Epithelial cell of esophagus (primary cell): Measurements from ENCODE around the gene ADAD2.

Experiments
- DNase-seq: peaks from one replicate; pipeline ENCODE4 v3.0.0; 2010; ENCODE audit warnings: low read depth
- H3K4me3 ChIP-seq: 2 replicates; pipeline ENCODE4 v1.5.1; 2011; ENCODE audit warnings: mild to moderate bottlenecking, low read length, control low read depth
- CTCF ChIP-seq: IDR thresholded peaks from 2 replicates; pipeline ENCODE4 v1.5.1; 2011; ENCODE audit warnings: low read depth, mild to moderate bottlenecking, low read length, control low read depth, inconsistent platforms; ENCODE audit not compliant: insufficient read depth; ENCODE audit errors: missing control alignments

ADAD2 gene

GRCh38 chr16:84239141-84239769 lies 48.3 kb downstream of the ADAD2 start:
- no peak for DNase-seq
- no peak overlapping the region for H3K4me3 ChIP-seq
- no peak for TF ChIP-seq CTCF

- no peak within 1 kb of the TSS for H3K4me3 ChIP-seq
- no peak for DNase-seq
- TF ChIP-seq CTCF = no peak
Measured at GRCh38 chr16:84239909-84240308, 49.0 kb downstream of the ADAD2 start, which contains the start of gene KCNG4. Gene KCNG4, minus strand, starts transcription at chr16:84240012. Its CDS starts 2,527 bp downstream, at chr16:84237485.

- no peak for TF ChIP-seq CTCF
- H3K4me3 ChIP-seq = no peak overlapping the region
- no peak for DNase-seq
Measured at GRCh38 chr16:84240455-84240854, 49.5 kb downstream of the ADAD2 start.

GRCh38 chr16:84241778-84242177 lies 50.8 kb downstream of the ADAD2 start:
- TF ChIP-seq CTCF = no peak
- no peak for DNase-seq

GRCh38 chr16:84242839-84243238 lies 51.9 kb downstream of the ADAD2 start:
- TF ChIP-seq CTCF = no peak
- H3K4me3 ChIP-seq = no peak overlapping the region
- DNase-seq = no peak

More at GRCh38 chr16:84241778-84242177, 50.8 kb downstream of the ADAD2 start:
- no peak overlapping the region for H3K4me3 ChIP-seq

GRCh38 chr16:84243732-84244131 lies 52.8 kb downstream of the ADAD2 start:
- TF ChIP-seq CTCF = no peak
- no peak overlapping the region for H3K4me3 ChIP-seq
- DNase-seq = no peak

GRCh38 chr16:84244728-84245127 lies 53.8 kb downstream of the ADAD2 start:
- no peak overlapping the region for H3K4me3 ChIP-seq
- no peak for DNase-seq
- no peak for TF ChIP-seq CTCF
